SU-DHL-6 (cell line): ENCODE results near the gene TES.

Experiments
- CTCF ChIP-seq: fragments of 200-600 bp; sonication (generic); IDR thresholded peaks from one replicate; pipeline ENCODE4 v1.5.1; 2017; ENCODE audit warnings: antibody characterized with exemption, mild to moderate bottlenecking, low read length, moderate library complexity; ENCODE audit not compliant: insufficient read depth, poor library complexity, severe bottlenecking
- EZH2phosphoT487 ChIP-seq: fragments of 200-600 bp; sonication (generic), shearing (Covaris generic); conservative IDR thresholded peaks from 2 replicates; pipeline ENCODE4 v1.6.1; 2018; ENCODE audit warnings: mild to moderate bottlenecking, antibody characterized with exemption, low read length, moderate library complexity, mixed read lengths

- TF ChIP-seq CTCF (no peak), EZH2phosphoT487 (no peak)
Observed at GRCh38 chr7:116200963-116201362, 9.4 kb upstream of the TES start.
